D721Med (cell line): ENCODE data around the gene PDCD5.

Source experiments
- DNase-seq: peaks from one replicate; pipeline ENCODE4 v3.0.0; 2011; ENCODE audit warnings: low spot score; ENCODE audit not compliant: insufficient read length
- FAIRE-seq: peaks from 2 replicates; lab custom pipeline; 2011; peaks lifted over from hg19 to GRCh38; lab: Jason Lieb, UNC
- TF ChIP-seq, protein P1 (sequence below): IDR thresholded peaks from 2 replicates; pipeline ENCODE4 v1.5.1; 2012; ENCODE audit warnings: mild to moderate bottlenecking, control low read depth; ENCODE audit not compliant: insufficient read depth; ENCODE audit errors: missing control alignments

PDCD5 gene

DNA sequence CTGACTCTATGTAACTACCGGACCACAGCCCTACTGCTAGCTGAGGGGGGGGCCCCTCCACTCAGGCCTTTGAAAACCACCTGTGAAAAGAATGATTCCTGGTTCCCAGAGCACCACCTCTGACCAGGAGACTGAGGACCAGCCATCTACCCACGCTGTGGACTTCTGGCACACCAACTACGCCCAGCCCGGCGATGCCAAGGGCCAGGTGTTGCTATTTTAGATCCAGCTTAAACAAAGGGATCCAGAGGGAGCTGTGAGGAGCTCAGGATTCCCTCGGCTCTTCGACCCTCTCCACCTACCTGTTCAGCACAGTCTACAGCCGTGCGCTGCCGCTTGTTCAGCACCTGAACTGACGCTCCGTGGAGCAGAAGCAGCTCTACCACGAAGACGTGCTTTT lies 23.0 kb downstream of the PDCD5 start:
- TF ChIP-seq, protein P1, sequence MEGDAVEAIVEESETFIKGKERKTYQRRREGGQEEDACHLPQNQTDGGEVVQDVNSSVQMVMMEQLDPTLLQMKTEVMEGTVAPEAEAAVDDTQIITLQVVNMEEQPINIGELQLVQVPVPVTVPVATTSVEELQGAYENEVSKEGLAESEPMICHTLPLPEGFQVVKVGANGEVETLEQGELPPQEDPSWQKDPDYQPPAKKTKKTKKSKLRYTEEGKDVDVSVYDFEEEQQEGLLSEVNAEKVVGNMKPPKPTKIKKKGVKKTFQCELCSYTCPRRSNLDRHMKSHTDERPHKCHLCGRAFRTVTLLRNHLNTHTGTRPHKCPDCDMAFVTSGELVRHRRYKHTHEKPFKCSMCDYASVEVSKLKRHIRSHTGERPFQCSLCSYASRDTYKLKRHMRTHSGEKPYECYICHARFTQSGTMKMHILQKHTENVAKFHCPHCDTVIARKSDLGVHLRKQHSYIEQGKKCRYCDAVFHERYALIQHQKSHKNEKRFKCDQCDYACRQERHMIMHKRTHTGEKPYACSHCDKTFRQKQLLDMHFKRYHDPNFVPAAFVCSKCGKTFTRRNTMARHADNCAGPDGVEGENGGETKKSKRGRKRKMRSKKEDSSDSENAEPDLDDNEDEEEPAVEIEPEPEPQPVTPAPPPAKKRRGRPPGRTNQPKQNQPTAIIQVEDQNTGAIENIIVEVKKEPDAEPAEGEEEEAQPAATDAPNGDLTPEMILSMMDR: no peak
- FAIRE-seq: no peak
- no peak for DNase-seq

DNA sequence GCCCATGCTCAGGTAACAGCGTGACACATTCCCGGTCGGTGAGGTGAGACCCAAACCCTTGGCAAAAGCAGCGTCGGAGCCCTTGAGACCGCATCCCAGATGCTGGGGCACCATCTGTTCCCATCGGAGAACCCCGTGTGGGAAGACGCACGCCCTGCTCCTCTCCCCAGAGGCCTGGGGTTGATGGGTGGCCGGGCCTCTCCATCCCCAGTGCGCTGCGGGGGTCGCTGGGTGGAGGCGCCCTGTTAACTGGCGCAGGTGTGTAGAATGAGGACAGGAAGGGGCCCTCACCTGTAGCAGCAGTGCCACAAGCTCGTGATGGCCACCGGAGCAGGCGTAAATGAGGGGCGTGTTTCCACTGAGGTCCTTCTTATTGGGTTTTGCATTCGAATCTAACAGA lies 24.6 kb downstream of the PDCD5 start:
- FAIRE-seq: no peak
- TF ChIP-seq, protein P1: no peak
- DNase-seq: no peak

DNA sequence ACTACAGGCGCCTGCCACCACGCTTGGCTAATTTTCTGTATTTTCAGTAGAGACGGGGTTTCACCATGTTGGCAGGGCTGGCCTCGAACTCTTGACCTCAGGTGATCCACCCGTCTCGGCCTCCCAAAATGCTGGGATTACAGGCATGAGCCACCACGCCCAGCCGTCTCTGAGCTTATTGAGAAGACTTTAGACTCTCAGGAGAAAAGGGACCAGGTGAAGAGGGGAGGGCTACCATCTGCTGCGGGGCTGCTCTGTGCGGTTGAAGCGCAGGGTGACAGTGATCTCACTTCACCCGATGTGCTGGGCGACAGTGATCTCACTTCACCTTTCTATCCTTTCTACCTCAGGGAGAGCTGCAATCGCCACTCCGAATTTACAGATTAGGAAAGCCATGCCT lies 25.3 kb downstream of the PDCD5 start:
- TF ChIP-seq, protein P1: no peak
- FAIRE-seq (no peak), DNase-seq (no peak)

DNA sequence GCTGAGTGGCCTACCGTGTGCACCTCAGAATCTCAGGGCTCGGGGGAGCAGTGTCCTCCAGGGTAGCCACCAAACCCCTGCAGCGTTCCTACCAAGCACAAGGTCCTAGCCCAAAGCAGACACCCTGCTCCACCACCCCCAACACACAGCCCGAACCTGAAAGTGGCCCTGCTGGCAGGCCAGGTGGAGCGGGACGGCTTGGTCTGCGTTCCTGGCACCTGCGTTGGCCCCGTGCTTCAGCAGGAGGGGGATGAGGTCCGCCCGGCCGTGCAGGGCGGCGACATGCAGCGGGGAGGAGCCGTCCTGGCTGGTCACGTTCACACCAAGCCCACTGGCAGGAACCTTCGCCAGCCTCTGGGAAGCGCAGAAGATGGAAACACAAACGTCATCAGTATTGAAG lies 26.5 kb downstream of the PDCD5 start:
- TF ChIP-seq, protein P1: no peak
- DNase-seq: no peak
- FAIRE-seq: no peak

DNA sequence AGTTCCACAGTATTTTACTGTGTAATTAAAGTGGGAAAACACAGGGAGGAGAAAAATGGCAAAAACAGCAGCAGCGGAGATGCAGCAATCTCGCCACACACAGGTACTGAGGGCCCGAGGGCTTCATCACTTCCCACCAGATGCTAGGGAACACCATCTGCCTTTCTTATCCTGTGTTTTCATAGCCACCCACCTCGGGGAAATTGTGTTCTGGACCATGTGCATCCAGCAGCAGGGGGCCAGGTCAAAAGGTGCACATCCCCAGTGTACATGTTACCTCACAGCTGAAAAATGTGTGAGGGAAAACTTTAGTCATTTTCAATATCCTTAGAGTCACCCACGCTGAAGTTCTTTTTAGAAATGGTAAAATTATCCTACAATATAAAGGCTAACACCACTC lies 30.2 kb downstream of the PDCD5 start:
- DNase-seq: no peak
- no peak for FAIRE-seq
- TF ChIP-seq, protein P1: no peak

DNA sequence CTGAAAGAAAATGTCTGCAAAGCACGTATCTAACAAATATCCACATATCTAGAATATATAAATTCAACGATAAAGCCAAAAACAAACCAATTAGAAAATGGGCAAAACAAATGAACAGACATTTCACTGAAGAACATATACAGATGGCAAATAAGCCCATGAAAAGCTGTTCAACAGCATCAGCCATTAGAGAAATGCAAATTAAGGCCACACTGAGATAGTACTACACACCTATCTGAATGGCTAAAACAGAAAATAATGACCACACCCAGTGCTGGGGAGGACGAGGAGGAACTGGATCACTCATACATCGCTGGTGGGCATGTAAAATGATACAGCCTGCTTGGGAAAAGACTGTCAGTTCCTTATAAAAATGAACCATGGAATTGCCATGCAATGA lies 32.0 kb downstream of the PDCD5 start:
- no peak for FAIRE-seq
- no peak for DNase-seq
- TF ChIP-seq, protein P1: no peak

DNA sequence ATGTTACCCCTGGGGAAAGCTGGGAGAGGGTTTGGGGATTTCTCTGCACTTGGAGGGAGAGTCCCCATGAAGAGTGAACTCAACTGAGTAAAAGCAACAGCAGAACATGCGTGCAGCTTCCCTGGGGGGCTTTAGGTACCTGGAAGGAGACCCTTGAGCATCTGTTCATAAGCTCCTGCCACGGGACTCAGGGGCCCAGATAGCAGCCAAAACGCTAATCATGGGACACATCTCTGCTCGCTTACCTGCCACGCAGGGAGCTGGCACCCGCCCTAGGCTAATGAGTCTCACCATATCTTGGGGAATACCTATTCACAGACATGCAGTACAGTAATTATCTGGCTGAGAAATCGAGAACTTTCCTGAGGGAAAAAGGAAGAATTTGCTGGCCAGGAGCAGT lies 33.9 kb downstream of the PDCD5 start:
- TF ChIP-seq, protein P1: no peak
- DNase-seq (no peak), FAIRE-seq (no peak)
